Esophagus muscularis mucosa (tissue), 4 donors: ENCODE measurements around the gene ADRB2.

Experiments
- EP300 ChIP-seq: sonication (generic); formaldehyde crosslinking; IDR thresholded peaks from one replicate; pipeline ENCODE4 v1.6.1; 2017; ENCODE audit warnings: antibody characterized with exemption
- POLR2AphosphoS5 ChIP-seq, 2 donors: sonication (generic); formaldehyde crosslinking; IDR thresholded peaks; one replicate each; pipeline ENCODE4 v1.6.1; 2017; ENCODE audit warnings: antibody characterized with exemption in 2 of 2
- TF ChIP-seq, protein P1 (sequence below), 3 experiments: fragments of 200-600 bp in 2 of 3; fragments of 450-650 bp in 1 of 3; sonication (generic) in 2 of 3; IDR thresholded peaks; one replicate each; pipeline ENCODE4 v1.5.1; 2017 to 2019; ENCODE audit warnings: antibody characterized with exemption in 3 of 3, mild to moderate bottlenecking in 2 of 3, moderate library complexity in 1 of 3

DNA sequence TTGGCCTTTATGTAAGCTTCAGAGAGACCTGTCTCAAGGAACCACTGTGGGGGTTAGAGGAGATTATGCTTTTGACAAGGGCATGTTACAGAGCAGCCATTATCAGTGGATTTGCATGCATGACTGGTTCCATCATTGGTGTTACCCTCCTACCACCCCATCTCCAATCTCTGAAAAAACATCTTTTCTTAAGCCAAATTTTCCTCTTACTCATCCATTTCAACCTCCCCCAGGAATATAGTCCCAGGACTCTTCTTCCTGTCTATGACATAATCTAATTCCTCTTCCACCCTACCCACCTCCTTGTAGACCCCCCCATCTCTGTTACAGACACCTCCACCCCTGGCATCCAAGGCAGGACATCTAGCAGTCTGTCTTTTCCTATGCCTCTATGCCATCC is 33.1 kb upstream of the ADRB2 start:
- TF ChIP-seq POLR2AphosphoS5 (IDR thresholded peaks at IDR 0.05) (no peak), EP300 (no peak)
- TF ChIP-seq, protein P1, sequence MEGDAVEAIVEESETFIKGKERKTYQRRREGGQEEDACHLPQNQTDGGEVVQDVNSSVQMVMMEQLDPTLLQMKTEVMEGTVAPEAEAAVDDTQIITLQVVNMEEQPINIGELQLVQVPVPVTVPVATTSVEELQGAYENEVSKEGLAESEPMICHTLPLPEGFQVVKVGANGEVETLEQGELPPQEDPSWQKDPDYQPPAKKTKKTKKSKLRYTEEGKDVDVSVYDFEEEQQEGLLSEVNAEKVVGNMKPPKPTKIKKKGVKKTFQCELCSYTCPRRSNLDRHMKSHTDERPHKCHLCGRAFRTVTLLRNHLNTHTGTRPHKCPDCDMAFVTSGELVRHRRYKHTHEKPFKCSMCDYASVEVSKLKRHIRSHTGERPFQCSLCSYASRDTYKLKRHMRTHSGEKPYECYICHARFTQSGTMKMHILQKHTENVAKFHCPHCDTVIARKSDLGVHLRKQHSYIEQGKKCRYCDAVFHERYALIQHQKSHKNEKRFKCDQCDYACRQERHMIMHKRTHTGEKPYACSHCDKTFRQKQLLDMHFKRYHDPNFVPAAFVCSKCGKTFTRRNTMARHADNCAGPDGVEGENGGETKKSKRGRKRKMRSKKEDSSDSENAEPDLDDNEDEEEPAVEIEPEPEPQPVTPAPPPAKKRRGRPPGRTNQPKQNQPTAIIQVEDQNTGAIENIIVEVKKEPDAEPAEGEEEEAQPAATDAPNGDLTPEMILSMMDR (IDR thresholded peaks at IDR 0.05): no peak
